ENCODE measurements around the gene BNIPL. TPM values are rescaled to one million over a fixed set of nuclear protein-coding genes. Genes with fewer than 3 reads are reported as not detected.
A peak's percentile ranks its signal among the peaks of the same experiment; 100 is the strongest.

The BNIPL gene
- total and polyA plus RNA-seq, 2 of the 13 experiments (the other 11 are each of a cell fraction or from before 2014, with no cell fraction given), result 0.40 to 1.1 TPM

DNA sequence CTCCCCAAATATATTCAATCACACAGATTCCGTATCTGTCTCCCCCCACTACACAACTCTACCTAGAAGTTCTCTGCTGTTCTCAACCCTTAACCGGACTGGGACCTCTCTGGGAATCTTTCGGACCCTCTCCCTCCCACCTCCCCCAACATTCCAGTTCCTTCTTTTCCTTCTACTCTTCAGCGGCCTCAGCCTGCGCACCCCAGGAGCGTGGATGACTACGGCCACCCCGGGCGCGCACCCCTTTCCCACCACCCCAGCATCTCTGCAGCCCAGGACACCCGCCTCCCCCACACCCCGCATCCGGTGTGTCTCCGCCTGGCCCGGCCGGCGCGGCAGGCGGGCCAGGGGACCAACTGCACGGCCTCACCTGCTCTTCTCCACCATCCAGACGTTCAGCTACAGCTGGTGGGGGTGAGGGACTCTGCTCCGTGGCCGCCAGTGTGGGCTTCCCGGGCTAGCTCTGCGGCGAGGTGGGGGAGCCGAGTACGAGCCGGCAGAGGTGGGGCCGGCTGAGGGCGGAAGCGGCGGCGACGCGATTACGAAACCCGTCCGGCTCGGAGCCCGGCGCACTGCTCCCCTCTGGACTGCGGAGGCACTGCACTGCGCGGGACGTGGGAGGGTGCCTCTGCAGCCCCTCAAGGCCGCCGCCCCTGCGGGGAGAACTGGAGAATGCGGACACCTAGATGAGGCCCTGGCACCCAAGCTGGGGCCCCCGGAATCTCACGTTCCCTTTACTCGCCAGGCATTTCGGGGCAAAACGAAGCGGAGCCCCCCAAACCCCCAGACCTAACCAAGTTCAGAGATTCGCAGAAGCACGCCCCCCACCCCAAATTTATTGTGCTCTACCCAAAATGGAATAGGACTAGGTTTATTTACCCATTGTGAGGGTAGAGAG, 23.0 kb downstream of the BNIPL start, which contains the start of gene CDC42SE1 (continued):
- TF ChIP-seq, protein P1, sequence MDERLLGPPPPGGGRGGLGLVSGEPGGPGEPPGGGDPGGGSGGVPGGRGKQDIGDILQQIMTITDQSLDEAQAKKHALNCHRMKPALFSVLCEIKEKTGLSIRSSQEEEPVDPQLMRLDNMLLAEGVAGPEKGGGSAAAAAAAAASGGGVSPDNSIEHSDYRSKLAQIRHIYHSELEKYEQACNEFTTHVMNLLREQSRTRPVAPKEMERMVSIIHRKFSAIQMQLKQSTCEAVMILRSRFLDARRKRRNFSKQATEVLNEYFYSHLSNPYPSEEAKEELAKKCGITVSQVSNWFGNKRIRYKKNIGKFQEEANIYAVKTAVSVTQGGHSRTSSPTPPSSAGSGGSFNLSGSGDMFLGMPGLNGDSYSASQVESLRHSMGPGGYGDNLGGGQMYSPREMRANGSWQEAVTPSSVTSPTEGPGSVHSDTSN (CRISPR knock-in tag; IDR thresholded peaks at IDR 0.05), result no peak
- TF ChIP-seq FOXJ3 (CRISPR knock-in tag; IDR thresholded peaks at IDR 0.05; ENCODE audit: borderline replicate concordance), result no peak
- TF ChIP-seq, protein P2, sequence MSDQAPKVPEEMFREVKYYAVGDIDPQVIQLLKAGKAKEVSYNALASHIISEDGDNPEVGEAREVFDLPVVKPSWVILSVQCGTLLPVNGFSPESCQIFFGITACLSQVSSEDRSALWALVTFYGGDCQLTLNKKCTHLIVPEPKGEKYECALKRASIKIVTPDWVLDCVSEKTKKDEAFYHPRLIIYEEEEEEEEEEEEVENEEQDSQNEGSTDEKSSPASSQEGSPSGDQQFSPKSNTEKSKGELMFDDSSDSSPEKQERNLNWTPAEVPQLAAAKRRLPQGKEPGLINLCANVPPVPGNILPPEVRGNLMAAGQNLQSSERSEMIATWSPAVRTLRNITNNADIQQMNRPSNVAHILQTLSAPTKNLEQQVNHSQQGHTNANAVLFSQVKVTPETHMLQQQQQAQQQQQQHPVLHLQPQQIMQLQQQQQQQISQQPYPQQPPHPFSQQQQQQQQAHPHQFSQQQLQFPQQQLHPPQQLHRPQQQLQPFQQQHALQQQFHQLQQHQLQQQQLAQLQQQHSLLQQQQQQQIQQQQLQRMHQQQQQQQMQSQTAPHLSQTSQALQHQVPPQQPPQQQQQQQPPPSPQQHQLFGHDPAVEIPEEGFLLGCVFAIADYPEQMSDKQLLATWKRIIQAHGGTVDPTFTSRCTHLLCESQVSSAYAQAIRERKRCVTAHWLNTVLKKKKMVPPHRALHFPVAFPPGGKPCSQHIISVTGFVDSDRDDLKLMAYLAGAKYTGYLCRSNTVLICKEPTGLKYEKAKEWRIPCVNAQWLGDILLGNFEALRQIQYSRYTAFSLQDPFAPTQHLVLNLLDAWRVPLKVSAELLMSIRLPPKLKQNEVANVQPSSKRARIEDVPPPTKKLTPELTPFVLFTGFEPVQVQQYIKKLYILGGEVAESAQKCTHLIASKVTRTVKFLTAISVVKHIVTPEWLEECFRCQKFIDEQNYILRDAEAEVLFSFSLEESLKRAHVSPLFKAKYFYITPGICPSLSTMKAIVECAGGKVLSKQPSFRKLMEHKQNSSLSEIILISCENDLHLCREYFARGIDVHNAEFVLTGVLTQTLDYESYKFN (CRISPR knock-in tag; conservative IDR thresholded peaks at IDR 0.05), result peak; percentile 51
- TF ChIP-seq ZSCAN31 (CRISPR knock-in tag; IDR thresholded peaks at IDR 0.05; ENCODE audit: low read depth), result 0 out of 2 replicates have a peak, but pooled peaks have one; percentile 53
- TF ChIP-seq CREB1 (IDR thresholded peaks at IDR 0.05), result no peak
- no peak for TF ChIP-seq CREB1 (CRISPR knock-in tag; IDR thresholded peaks at IDR 0.05)
- 0 out of 2 replicates have a peak, but pooled peaks have one; percentile 11 for TF ChIP-seq ZNF777 (CRISPR knock-in tag; IDR thresholded peaks at IDR 0.05)
- TF ChIP-seq, protein P3, sequence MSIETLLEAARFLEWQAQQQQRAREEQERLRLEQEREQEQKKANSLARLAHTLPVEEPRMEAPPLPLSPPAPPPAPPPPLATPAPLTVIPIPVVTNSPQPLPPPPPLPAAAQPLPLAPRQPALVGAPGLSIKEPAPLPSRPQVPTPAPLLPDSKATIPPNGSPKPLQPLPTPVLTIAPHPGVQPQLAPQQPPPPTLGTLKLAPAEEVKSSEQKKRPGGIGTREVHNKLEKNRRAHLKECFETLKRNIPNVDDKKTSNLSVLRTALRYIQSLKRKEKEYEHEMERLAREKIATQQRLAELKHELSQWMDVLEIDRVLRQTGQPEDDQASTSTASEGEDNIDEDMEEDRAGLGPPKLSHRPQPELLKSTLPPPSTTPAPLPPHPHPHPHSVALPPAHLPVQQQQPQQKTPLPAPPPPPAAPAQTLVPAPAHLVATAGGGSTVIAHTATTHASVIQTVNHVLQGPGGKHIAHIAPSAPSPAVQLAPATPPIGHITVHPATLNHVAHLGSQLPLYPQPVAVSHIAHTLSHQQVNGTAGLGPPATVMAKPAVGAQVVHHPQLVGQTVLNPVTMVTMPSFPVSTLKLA (IDR thresholded peaks at IDR 0.05), result no peak
- TF ChIP-seq, protein P4, sequence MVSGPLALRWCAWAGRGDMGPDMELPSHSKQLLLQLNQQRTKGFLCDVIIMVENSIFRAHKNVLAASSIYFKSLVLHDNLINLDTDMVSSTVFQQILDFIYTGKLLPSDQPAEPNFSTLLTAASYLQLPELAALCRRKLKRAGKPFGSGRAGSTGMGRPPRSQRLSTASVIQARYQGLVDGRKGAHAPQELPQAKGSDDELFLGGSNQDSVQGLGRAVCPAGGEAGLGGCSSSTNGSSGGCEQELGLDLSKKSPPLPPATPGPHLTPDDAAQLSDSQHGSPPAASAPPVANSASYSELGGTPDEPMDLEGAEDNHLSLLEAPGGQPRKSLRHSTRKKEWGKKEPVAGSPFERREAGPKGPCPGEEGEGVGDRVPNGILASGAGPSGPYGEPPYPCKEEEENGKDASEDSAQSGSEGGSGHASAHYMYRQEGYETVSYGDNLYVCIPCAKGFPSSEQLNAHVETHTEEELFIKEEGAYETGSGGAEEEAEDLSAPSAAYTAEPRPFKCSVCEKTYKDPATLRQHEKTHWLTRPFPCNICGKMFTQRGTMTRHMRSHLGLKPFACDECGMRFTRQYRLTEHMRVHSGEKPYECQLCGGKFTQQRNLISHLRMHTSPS (CRISPR knock-in tag; IDR thresholded peaks at IDR 0.05; ENCODE audit: low read depth), result no peak
- TF ChIP-seq ZNF550 (CRISPR knock-in tag; IDR thresholded peaks at IDR 0.05; ENCODE audit: borderline replicate concordance), result 0 out of 2 replicates have a peak, but pooled peaks have one; percentile 88
- no peak for TF ChIP-seq NR1H2 (CRISPR knock-in tag; IDR thresholded peaks at IDR 0.05; ENCODE audit: borderline replicate concordance, low read depth)
- TF ChIP-seq NCOA2 (CRISPR knock-in tag; IDR thresholded peaks at IDR 0.05), result peak; percentile 41; the same call in 1 of the 2 replicates
- peak; percentile 97 for TF ChIP-seq SKI (IDR thresholded peaks at IDR 0.05; ENCODE audit: partially characterized antibody)
- TF ChIP-seq NFKB2 (CRISPR knock-in tag; IDR thresholded peaks at IDR 0.05; ENCODE audit: borderline replicate concordance), result peak; percentile 64; the same call in 1 of the 2 replicates
- no peak for TF ChIP-seq ZNF724P (CRISPR knock-in tag; IDR thresholded peaks at IDR 0.05; ENCODE audit: borderline replicate concordance)
- no peak for TF ChIP-seq AKAP8 (CRISPR knock-in tag; IDR thresholded peaks at IDR 0.05)
- peak; percentile 98 for TF ChIP-seq CEBPG (CRISPR knock-in tag; IDR thresholded peaks at IDR 0.05)
- 0 out of 2 replicates have a peak, but pooled peaks have one; percentile 38 for TF ChIP-seq ZNF292 (CRISPR knock-in tag; IDR thresholded peaks at IDR 0.05; ENCODE audit: borderline replicate concordance, low read depth)
- TF ChIP-seq SCMH1 (CRISPR knock-in tag; IDR thresholded peaks at IDR 0.05; ENCODE audit: borderline replicate concordance), result no peak
- no peak for TF ChIP-seq ATAD3A (CRISPR knock-in tag; IDR thresholded peaks at IDR 0.05)
- TF ChIP-seq ZMYM4 (CRISPR knock-in tag; IDR thresholded peaks at IDR 0.05), result peak; percentile 64; the same call in 1 of the 2 replicates
